PC-9 (cell line): ENCODE measurements around the gene CD22. TPM values are rescaled to one million over a fixed set of nuclear protein-coding genes. Genes with fewer than 3 reads are reported as not detected.
"Not testable (repeated sequence)": the region's sequence is repeated elsewhere in the genome, so short reads cannot be mapped to it uniquely, and the experiment has no call there.

ENCODE experiments used
- BruUV-seq: library from RNA; stranded (reverse); fragments of 400-500 nt; replicated peaks from 2 replicates; lab custom pipeline; 2021; lab: Mats Ljungman, UMichigan
- CTCF ChIA-PET: fragments of 300-600 bp; sonication (Branson Sonifier 250); formaldehyde crosslinking; loops from one replicate; lab custom pipeline; 2022; ENCODE audit warnings: antibody characterized with exemption; lab: Charles Lee
- POLR2A ChIA-PET: fragments of 300-600 bp; sonication (Branson Sonifier 250); formaldehyde crosslinking; loops from one replicate; lab custom pipeline; 2022; ENCODE audit warnings: antibody characterized with exemption; ENCODE audit not compliant: unreplicated experiment; lab: Charles Lee
- DNase-seq, 2 experiments: peaks; one replicate each; pipeline versions ENCODE4 v3.0.0 to v3.0.0-alpha.2; 2015 to 2022; ENCODE audit warnings: mixed read lengths in 1 of 2
- H2AFZ ChIP-seq: fragments of 200-600 bp; sonication (generic); 2 replicates; pipeline ENCODE4 v1.8.1; 2017; ENCODE audit warnings: antibody characterized with exemption
- H3F3A ChIP-seq: fragments of 200-600 bp; sonication (generic); 2 replicates; pipeline ENCODE4 v1.8.1; 2017; ENCODE audit warnings: antibody characterized with exemption, mild to moderate bottlenecking, low read depth; ENCODE audit not compliant: insufficient read depth
- H3K27ac ChIP-seq: fragments of 200-600 bp; sonication (generic); 2 replicates; pipeline ENCODE4 v1.6.1; 2016; ENCODE audit warnings: mixed run types
- H3K27me3 ChIP-seq: fragments of 200-600 bp; sonication (generic); 2 replicates; pipeline ENCODE4 v1.6.1; 2016; ENCODE audit warnings: low read depth, mixed run types; ENCODE audit not compliant: insufficient read depth
- H3K36me3 ChIP-seq: fragments of 200-600 bp; sonication (generic); 2 replicates; pipeline ENCODE4 v1.6.1; 2016; ENCODE audit warnings: low read depth, mixed run types
- H3K4me1 ChIP-seq: fragments of 200-600 bp; sonication (generic); replicated peaks from 2 replicates; pipeline ENCODE4 v1.6.1; 2016; ENCODE audit warnings: mixed run types; ENCODE audit not compliant: insufficient read depth
- H3K4me2 ChIP-seq: fragments of 200-600 bp; sonication (generic); 2 replicates; pipeline ENCODE4 v1.6.1; 2017; ENCODE audit warnings: mixed run types
- H3K4me3 ChIP-seq: fragments of 200-600 bp; sonication (generic); 2 replicates; pipeline ENCODE4 v1.6.1; 2016; ENCODE audit warnings: mixed run types
- H3K79me2 ChIP-seq: fragments of 200-600 bp; sonication (generic); 2 replicates; pipeline ENCODE4 v1.6.1; 2017; ENCODE audit warnings: low read depth, mixed run types
- H3K9me2 ChIP-seq: fragments of 200-600 bp; sonication (generic); 2 replicates; pipeline ENCODE4 v1.8.1; 2017; ENCODE audit warnings: mild to moderate bottlenecking; ENCODE audit not compliant: insufficient read depth
- H3K9me3 ChIP-seq: fragments of 200-600 bp; sonication (generic); 2 replicates; pipeline ENCODE4 v1.8.1; 2016; ENCODE audit warnings: low read depth; ENCODE audit not compliant: insufficient read depth
- H4K20me1 ChIP-seq: fragments of 200-600 bp; sonication (generic); 2 replicates; pipeline ENCODE4 v1.8.1; 2017; ENCODE audit not compliant: insufficient read depth
- EZH2 ChIP-seq: fragments of 200-600 bp; sonication (generic); IDR thresholded peaks from 2 replicates; pipeline ENCODE4 v1.8.0; 2017; ENCODE audit warnings: antibody characterized with exemption, low read depth
- intact Hi-C: fragments of 100-400 bp; cut with micrococcal nuclease; formaldehyde crosslinking; loops from one replicate; pipeline ENCODE4 v1.10.0; 2022; ENCODE audit not compliant: unreplicated experiment
- total RNA-seq: library from RNA; stranded (reverse); gene quantifications from 2 replicates; pipeline ENCODE4 v1.2.3, GENCODE V29; 2021
- TF ChIP-seq, protein P1 (sequence below): fragments of 200-600 bp; sonication (generic); conservative IDR thresholded peaks from 2 replicates; pipeline ENCODE4 v1.6.1; 2017; ENCODE audit warnings: mixed run types, antibody characterized with exemption, mild to moderate bottlenecking, moderate library complexity

CD22 gene
- total RNA-seq, 1 experiment from 2014 or later = 29.8 TPM

DNA sequence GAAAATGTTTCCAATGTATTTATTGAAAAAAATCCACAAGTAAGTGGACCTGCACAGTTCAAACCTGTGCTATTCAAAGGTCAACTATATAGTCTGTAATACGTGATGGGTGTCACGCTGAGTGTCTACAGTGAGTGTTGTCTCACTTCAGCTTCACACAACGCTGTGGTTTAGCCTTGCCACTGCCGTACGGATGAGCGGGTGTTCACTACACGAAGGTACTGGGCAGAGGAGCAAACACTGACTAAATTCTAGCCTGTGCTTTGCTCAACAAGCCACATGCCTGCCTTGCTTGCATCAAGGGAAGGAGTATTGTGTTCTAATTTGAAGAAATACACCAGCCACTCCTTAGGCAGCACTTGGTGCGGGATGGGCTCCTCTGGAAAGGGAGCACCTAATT is 25.9 kb downstream of the CD22 start:
- H3K36me3 ChIP-seq = no peaks in the 10 kb centered on the region
- H3K27ac ChIP-seq = no peak overlapping the region
- H3K4me3 ChIP-seq = no peak overlapping the region
- H3K79me2 ChIP-seq = no peaks in the 10 kb centered on the region
- H4K20me1 ChIP-seq = no peaks in the 10 kb centered on the region
- H3F3A ChIP-seq = no peaks in the 10 kb centered on the region; the same call in 1 of the 2 replicates
- intact Hi-C loops = loop anchor here (10.0 kb wide), 1 partner anchor 210 kb away; the partner anchor contains the start of gene FXYD7
- no peaks in the 10 kb centered on the region for H3K9me2 ChIP-seq
- H2AFZ ChIP-seq = no peak overlapping the region
- CTCF ChIA-PET = interaction anchor here (0.5 kb wide), 1 partner anchor 358 kb away, joined by 3 read pairs; no protein-coding TSS in a partner anchor
- no peaks in the 10 kb centered on the region for H3K4me1 ChIP-seq
- POLR2A ChIA-PET = no interaction called here
- DNase-seq = no peak
- H3K9me3 ChIP-seq = no peaks in the 10 kb centered on the region
- BruUV-seq = no TSS peak
- 0 out of 2 replicates have a peak, but pooled peaks cover 5% of the 10 kb centered on the region for H3K27me3 ChIP-seq
- TF ChIP-seq EZH2 = no peak
- TF ChIP-seq, protein P1, sequence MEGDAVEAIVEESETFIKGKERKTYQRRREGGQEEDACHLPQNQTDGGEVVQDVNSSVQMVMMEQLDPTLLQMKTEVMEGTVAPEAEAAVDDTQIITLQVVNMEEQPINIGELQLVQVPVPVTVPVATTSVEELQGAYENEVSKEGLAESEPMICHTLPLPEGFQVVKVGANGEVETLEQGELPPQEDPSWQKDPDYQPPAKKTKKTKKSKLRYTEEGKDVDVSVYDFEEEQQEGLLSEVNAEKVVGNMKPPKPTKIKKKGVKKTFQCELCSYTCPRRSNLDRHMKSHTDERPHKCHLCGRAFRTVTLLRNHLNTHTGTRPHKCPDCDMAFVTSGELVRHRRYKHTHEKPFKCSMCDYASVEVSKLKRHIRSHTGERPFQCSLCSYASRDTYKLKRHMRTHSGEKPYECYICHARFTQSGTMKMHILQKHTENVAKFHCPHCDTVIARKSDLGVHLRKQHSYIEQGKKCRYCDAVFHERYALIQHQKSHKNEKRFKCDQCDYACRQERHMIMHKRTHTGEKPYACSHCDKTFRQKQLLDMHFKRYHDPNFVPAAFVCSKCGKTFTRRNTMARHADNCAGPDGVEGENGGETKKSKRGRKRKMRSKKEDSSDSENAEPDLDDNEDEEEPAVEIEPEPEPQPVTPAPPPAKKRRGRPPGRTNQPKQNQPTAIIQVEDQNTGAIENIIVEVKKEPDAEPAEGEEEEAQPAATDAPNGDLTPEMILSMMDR = no peak
- no peak overlapping the region for H3K4me2 ChIP-seq

DNA sequence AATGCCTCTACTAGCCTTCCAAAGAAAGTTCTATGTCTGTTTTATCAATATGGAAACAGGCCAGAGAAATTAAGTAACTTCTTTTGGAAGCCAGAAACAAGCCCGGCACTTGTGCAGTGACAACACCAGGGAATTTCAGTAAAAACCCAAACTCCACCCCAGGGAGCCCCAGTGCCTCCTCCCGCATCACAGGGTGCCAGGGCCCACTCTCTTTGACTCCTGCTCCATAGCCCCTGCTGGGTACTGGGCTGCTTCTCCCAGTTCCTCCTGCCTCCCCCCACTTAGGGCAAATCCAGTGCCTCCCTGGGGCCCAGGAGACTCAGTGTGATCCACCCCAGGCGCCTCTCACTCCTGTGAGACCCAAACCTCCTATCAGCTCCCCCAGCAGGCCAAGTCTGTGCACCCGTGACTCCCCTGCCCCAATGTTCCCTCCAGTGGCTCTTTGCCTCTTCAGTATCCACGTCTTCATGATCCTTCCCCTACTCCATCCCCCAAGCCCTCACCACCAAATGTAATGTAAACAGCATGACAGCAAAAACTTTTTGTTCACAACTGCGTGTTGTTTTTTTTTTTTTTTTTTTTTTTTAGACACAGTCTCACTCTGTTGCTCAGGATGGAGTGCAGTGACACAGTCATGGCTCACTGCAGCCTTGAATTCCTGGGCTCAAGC is 26.9 kb downstream of the CD22 start:
- intact Hi-C loops = loop anchor here (10.0 kb wide), 1 partner anchor 211 kb away; the partner anchor contains the start of gene FXYD7
- Histone ChIP-seq H3K36me3 (no peaks in the 10 kb centered on the region), H3K27ac (no peak overlapping the region), H3K4me1 (no peaks in the 10 kb centered on the region), H3K79me2 (no peaks in the 10 kb centered on the region), H3K27me3 (peaks cover 5% of the 10 kb centered on the region; the same call in 1 of the 2 replicates), H3K4me3 (no peak overlapping the region), H3F3A (no peaks in the 10 kb centered on the region; the same call in 1 of the 2 replicates), H2AFZ (no peak overlapping the region), H3K9me3 (no peaks in the 10 kb centered on the region), H3K9me2 (no peaks in the 10 kb centered on the region), H4K20me1 (no peaks in the 10 kb centered on the region), H3K4me2 (no peak overlapping the region)
- no TSS peak for BruUV-seq
- TF ChIP-seq EZH2 = no peak
- TF ChIP-seq, protein P1 = no peak
- CTCF ChIA-PET = interaction anchor here (0.7 kb wide), 2 partner anchors 45 to 65 kb away, joined by 4 to 13 read pairs; no protein-coding TSS in a partner anchor
- no peak for DNase-seq
- POLR2A ChIA-PET = no interaction called here

DNA sequence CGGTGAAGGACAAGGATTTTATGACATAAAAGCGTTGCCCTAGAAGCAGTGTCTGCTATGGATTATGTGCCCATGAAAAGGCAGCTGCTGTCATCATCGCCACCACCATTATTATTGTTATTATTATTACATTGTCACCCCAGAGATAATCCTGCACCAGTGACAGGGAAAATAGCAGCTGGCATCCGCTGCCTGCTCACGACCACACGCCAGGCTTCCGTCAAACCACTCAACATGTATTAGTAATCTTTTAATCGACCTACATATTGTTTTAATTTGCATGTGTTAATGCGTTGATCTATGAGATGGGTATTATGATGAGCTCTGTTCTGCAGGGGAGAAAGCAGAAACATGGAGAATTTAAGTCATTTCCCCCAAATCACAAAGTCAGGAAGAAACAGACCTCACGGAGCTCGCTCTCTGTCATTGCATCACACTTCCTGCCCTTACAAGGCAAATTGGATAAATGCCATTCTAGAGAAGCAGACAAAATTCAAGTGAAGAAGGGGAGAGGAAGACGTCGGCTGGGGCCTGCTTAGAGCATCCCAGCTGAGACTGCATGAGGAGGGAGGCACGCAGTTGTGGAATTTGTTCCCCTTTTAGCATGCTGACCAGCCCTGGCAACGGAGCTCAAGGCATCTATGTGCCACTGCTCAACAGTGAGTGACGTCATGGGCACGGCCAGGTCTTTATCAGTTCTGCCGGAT is 29.0 kb downstream of the CD22 start, which contains the start of gene FFAR3:
FFAR3 (plus strand) TSS at position 594 of the 707 bp plus-strand sequence. CDS start 431 bp downstream, outside the sequence.
- CTCF ChIA-PET = no interaction called here
- no peaks in the 10 kb centered on the region for H3K79me2 ChIP-seq
- POLR2A ChIA-PET = no interaction called here

DNA sequence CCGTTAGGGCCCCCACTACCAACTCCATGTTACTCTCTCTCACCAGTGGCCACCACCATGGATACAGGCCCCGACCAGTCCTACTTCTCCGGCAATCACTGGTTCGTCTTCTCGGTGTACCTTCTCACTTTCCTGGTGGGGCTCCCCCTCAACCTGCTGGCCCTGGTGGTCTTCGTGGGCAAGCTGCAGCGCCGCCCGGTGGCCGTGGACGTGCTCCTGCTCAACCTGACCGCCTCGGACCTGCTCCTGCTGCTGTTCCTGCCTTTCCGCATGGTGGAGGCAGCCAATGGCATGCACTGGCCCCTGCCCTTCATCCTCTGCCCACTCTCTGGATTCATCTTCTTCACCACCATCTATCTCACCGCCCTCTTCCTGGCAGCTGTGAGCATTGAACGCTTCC is 29.8 kb downstream of the CD22 start:
- H2AFZ ChIP-seq, POLR2A ChIA-PET, H3F3A ChIP-seq, BruUV-seq, H3K9me3 ChIP-seq, H3K4me1 ChIP-seq, DNase-seq, H3K9me2 ChIP-seq, H3K4me2 ChIP-seq, CTCF ChIA-PET, H3K79me2 ChIP-seq, H3K27ac ChIP-seq, H4K20me1 ChIP-seq, H3K36me3 ChIP-seq, H3K4me3 ChIP-seq, H3K27me3 ChIP-seq: not testable (repeated sequence)
- intact Hi-C loops = loop anchor here (10.0 kb wide), 1 partner anchor 214 kb away; the partner anchor contains the start of gene FXYD7

More for the DNA sequence above, 29.0 kb downstream of the CD22 start, which contains the start of gene FFAR3:
- no peaks in the 10 kb centered on the region for H3K36me3 ChIP-seq
- H2AFZ ChIP-seq = no peak within 1 kb of the TSS
- no peak for TF ChIP-seq EZH2
- TF ChIP-seq, protein P1 = no peak
- no peak within 1 kb of the TSS for H3K27ac ChIP-seq
- no peak within 1 kb of the TSS for H3K4me3 ChIP-seq
- intact Hi-C loops = loop anchor here (10.0 kb wide), 1 partner anchor 213 kb away; the partner anchor contains the start of gene FXYD7
- H3F3A ChIP-seq = no peaks in the 10 kb centered on the region; the same call in 1 of the 2 replicates
- no peaks in the 10 kb centered on the region for H3K9me2 ChIP-seq
- H3K4me2 ChIP-seq = no peak within 1 kb of the TSS
- no peaks in the 10 kb centered on the region for H3K9me3 ChIP-seq
- DNase-seq = no peak
- H3K27me3 ChIP-seq = peaks cover 9% of the 10 kb centered on the region
- no TSS peak for BruUV-seq
- H3K4me1 ChIP-seq = no peaks in the 10 kb centered on the region
- no peaks in the 10 kb centered on the region for H4K20me1 ChIP-seq
